NCI-H748 (cell line): ENCODE measurements around the gene FAU.

ENCODE experiments used
- DNase-seq: peaks from one replicate; lab custom pipeline; 2025; ENCODE audit not compliant: unreplicated experiment; lab: John Stamatoyannopoulos, UW

The FAU gene

GRCh38 chr11:65136515-65137096 is 14.7 kb upstream of the FAU start:
- DNase-seq, result no peak

GRCh38 chr11:65135633-65136145 is 13.8 kb upstream of the FAU start:
- DNase-seq, result no peak

- DNase-seq, result peak; percentile 97
These were observed 13.2 kb upstream of the FAU start for GRCh38 chr11:65134952-65135632.

GRCh38 chr11:65134240-65134951 is 12.5 kb upstream of the FAU start, which contains the start of gene SYVN1:
Gene SYVN1, minus strand, starts transcription at chr11:65134519. Its CDS starts 918 bp downstream, at chr11:65133601.
- DNase-seq, result peak; percentile 91

GRCh38 chr11:65133724-65134123 is 11.8 kb upstream of the FAU start:
- DNase-seq, result no peak

GRCh38 chr11:65132988-65133700 is 11.2 kb upstream of the FAU start:
- DNase-seq, result peak; percentile 38

DNA sequence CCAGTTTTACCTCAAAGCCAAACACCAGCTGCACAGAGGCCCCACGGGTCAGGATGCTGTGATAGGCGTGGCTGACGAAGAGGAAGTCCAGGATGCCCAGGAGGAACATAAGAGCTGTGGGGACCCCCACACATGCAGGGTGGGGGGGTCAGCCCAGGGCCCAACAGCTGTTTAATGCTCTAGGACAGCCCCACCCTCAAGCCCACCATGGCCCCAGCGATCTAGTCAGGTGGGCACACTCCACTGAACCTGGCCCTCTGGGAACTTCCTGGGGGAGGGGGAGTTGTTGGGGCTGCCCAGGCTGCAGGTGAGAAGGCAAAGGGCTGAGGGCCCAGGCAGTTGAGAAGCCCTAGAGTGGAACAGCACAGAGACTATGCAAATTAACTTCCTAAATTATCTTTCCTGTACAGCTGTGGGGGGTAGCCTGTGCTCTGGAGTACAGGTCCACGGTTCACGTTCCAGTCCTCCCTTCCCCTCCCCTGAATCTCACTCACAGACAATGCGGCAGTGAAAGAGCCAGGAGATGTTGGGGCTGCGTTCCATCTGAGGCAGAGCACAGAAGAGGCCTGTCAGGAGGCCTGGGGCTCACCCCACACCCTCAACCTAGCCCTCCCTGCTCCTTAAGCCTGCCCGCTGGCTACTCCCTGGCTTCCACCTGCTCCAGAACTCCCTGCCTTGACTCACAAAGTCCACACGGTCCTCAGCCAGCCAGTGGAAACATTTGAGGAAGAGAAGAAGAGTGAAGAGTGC is 10.5 kb upstream of the FAU start:
- no peak for DNase-seq

GRCh38 chr11:65131895-65132237 is 9.9 kb upstream of the FAU start:
- DNase-seq, result no peak

GRCh38 chr11:65131417-65131776 is 9.5 kb upstream of the FAU start:
- DNase-seq, result no peak

GRCh38 chr11:65130631-65131416 is 8.9 kb upstream of the FAU start:
- DNase-seq, result no peak

- DNase-seq, result no peak
These were observed 7.9 kb upstream of the FAU start for GRCh38 chr11:65129649-65130441.

DNA sequence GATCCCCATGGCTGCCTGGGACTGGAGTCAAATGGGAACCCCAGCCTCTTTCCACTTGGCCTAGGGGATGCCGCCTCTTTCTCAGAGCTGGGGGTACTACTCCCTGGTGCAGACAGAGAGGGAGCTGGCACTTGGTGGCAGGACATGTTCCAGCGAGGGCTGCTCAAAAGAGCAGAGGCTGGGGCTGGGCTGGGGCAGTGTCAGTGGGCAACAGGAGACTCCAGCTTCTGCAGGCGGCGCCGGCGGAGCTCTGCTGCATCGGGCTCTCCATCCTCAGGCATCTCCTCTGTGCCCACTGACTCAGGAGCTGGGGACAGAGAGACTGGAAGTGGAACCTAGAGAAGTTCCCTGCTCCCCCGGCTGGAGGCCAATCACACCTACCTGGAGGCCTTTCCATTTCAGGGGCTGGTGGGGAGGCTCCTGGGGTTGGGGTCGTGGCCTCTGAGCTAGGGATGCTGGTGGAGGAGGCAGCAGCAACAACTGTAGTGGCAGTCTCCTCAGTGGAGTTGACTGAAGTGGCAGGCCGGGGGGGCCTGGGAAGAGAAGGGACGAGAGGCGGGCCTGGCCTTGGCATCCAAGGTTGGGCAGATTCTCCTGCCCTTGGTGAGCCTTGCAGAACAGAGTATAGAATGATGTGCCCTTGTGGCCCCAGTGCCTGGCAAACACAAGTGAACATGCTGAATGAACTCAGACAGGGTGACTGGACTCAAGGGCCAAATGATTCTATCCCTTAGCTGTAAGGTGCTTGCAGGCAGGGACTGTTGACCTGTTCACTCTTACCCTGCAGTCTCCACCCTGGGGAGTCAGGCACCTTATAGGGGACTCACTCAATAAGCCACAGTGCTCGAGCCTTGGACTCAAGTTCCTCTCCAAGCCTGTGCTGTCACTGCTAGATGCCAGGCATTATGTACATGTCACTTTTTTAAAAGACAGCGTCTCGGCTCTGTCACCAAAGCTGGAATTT is 6.5 kb upstream of the FAU start:
- DNase-seq, result no peak

- no peak for DNase-seq
These were observed 5.7 kb upstream of the FAU start for GRCh38 chr11:65127473-65128181.

GRCh38 chr11:65126624-65127274 is 4.8 kb upstream of the FAU start:
- DNase-seq, result no peak

- DNase-seq, result no peak
These were observed 3.5 kb upstream of the FAU start for GRCh38 chr11:65125197-65126056.
